Lower leg skin (tissue), 4 donors: ENCODE measurements around the gene ATP9B. TPM values are rescaled to one million over a fixed set of nuclear protein-coding genes. Genes with fewer than 3 reads are reported as not detected.
"Not testable (repeated sequence)": the region's sequence is repeated elsewhere in the genome, so short reads cannot be mapped to it uniquely, and the experiment has no call there.

Experiments
- DNase-seq, 2 donors: peaks; one replicate each; pipeline ENCODE4 v3.0.0-alpha.2; 2019; ENCODE audit warnings: low spot score in 2 of 2
- H3K4me3 ChIP-seq: fragments of 200-600 bp; sonication (generic); 2 replicates; pipeline ENCODE4 v1.5.1; 2017; ENCODE audit warnings: mild to moderate bottlenecking, low read depth; ENCODE audit not compliant: poor library complexity, severe bottlenecking
- POLR2A ChIP-seq, 2 donors: fragments of 450-650 bp; IDR thresholded peaks; one replicate each; pipeline ENCODE4 v1.6.1; 2016 to 2017; ENCODE audit warnings: antibody characterized with exemption in 2 of 2, mild to moderate bottlenecking in 1 of 2, moderate library complexity in 1 of 2
- WGBS, 2 donors: methylation state at CpG; one replicate each; pipeline ENCODE4 v1.1.5; 2018; 5-methylcytosine and 5-hydroxymethylcytosine counted together
- intact Hi-C: fragments of 100-400 bp; cut with DNase I; formaldehyde crosslinking; loops from one replicate; pipeline ENCODE4 v1.15.0; 2023; ENCODE audit warnings: low total_unique reads
- total RNA-seq, 4 donors: library from RNA; depleted of rRNA; stranded (reverse); fragments of >200 nt; gene quantifications; one replicate each; pipeline ENCODE4 v1.1.0, GENCODE V29; 2016
- TF ChIP-seq, protein P1 (sequence below), 3 donors: fragments of 450-650 bp; IDR thresholded peaks; one replicate each; pipeline ENCODE4 v1.5.1; 2016; ENCODE audit warnings: antibody characterized with exemption in 3 of 3, mild to moderate bottlenecking in 3 of 3, moderate library complexity in 2 of 3

Gene ATP9B
- total RNA-seq, 4 donors from 2014 or later = 19.9 to 39.9 (median 26.0) TPM

DNA sequence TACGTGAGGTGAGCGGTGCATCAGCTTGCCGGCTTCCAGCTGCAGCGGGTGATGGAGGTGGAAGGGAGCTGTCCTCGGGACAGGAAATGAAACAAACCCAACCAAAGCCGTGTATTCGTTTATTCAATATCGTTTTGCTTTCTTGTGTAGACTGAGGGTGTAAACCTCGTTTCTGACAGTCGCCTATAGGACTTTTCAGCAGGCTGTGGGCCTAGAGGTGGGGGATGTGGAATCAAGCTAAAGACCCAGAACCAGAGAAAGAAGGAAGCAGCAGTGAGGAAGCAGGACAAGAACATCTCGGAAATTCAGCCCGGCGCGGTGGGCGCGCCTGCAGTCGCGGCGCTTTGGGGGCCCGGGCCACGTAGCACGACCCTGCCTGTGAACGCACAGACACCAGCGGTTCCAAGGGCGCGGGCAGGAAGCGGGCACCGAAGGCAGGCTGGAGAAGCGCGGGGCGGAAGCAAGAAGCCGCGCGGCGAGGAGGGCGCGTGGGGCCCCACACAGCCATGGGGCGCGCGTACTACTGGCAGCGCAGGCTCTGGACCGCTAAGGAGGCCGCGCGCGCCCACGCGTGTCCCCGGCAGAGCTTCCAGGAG, 755 bp upstream of the ATP9B start:
- 21 to 25% methylated on average over 39 to 41 of the region's 49 CpGs for WGBS, 2 donors
- no peak for DNase-seq
- peak overlapping the region; percentile 52 for H3K4me3 ChIP-seq
- intact Hi-C loops = no loop called here
- TF ChIP-seq POLR2A (IDR thresholded peaks at IDR 0.05) = peak in 1 of 2 donors; percentile 28
- TF ChIP-seq, protein P1, sequence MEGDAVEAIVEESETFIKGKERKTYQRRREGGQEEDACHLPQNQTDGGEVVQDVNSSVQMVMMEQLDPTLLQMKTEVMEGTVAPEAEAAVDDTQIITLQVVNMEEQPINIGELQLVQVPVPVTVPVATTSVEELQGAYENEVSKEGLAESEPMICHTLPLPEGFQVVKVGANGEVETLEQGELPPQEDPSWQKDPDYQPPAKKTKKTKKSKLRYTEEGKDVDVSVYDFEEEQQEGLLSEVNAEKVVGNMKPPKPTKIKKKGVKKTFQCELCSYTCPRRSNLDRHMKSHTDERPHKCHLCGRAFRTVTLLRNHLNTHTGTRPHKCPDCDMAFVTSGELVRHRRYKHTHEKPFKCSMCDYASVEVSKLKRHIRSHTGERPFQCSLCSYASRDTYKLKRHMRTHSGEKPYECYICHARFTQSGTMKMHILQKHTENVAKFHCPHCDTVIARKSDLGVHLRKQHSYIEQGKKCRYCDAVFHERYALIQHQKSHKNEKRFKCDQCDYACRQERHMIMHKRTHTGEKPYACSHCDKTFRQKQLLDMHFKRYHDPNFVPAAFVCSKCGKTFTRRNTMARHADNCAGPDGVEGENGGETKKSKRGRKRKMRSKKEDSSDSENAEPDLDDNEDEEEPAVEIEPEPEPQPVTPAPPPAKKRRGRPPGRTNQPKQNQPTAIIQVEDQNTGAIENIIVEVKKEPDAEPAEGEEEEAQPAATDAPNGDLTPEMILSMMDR (IDR thresholded peaks at IDR 0.05) = no peak

DNA sequence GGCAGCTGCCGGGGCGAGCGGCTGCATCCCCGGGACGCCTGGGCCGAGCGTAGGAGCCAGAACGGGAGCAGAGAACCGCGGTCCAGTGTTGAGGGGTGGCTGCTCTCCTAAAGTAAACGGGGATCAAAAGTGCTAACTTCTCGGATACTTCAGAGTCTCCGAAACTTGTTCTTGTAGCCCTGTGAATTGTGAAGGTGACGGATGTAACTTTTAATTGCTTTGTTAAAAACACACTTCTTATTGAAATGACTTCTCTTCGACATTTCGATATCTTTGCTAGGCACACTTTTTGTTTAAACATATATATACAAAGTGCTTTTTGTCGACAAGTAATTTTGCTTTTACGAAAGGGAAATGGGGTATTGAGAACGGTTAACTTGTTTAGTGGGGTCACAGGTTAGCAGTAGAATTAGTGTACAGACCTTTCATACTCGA, 540 bp downstream of the ATP9B start:
- WGBS, 2 donors = 1% methylated on average over 14 to 20 of the region's 20 CpGs
- TF ChIP-seq POLR2A (IDR thresholded peaks at IDR 0.05) = no peak
- TF ChIP-seq, protein P1 (IDR thresholded peaks at IDR 0.05) = no peak
- no peak for DNase-seq
- H3K4me3 ChIP-seq = peak overlapping the region; percentile 90
- intact Hi-C loops = no loop called here

DNA sequence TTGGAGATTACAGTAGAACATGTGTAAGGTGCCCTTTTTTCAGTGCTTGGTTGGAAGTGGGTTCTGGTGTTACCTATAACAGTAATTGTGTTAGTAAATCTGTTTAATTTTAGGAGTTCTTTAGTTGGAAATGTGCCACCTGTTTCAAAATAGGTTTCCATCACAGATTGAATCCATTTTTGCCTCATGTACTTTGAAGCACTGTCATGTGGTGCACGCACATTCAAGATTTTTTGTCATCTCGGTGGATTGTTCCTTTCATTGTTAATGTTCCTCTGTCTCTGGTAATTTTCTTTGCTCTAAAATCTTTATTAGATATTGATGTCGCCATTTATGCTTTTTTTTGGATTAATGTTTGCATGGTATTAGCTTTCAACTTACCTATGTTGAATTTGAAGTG, 1.3 kb downstream of the ATP9B start:
- 66 to 90% methylated on average over 3 of the region's 3 CpGs for WGBS, 2 donors
- no peak overlapping the region for H3K4me3 ChIP-seq
- intact Hi-C loops = no loop called here
- no peak for TF ChIP-seq POLR2A (IDR thresholded peaks at IDR 0.05)
- TF ChIP-seq, protein P1 (IDR thresholded peaks at IDR 0.05) = no peak
- DNase-seq = no peak

DNA sequence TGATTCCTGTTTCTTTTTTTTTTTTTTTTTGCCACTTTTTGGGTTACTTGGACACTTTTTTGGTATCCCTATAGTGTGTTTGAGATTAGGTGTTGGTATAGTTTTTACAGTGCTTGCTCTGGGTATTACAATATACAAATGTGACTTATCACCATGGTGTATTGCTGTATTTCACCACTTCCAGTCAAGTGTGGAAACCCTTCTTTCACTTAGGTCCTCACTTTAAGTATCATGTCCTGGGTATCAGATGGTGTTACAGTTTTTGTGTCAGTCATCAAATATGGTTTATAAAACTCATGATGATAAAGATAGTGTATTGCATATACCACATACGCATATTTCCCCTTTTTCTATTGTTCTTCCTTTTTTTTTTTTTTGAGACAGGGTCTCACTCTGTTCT, 1.8 kb downstream of the ATP9B start:
- TF ChIP-seq, protein P1 (IDR thresholded peaks at IDR 0.05) = no peak
- TF ChIP-seq POLR2A (IDR thresholded peaks at IDR 0.05) = no peak
- intact Hi-C loops = no loop called here
- WGBS, 2 donors = 85 to 93% methylated on average over 1 of the region's 1 CpG
- no peak overlapping the region for H3K4me3 ChIP-seq
- DNase-seq = no peak

DNA sequence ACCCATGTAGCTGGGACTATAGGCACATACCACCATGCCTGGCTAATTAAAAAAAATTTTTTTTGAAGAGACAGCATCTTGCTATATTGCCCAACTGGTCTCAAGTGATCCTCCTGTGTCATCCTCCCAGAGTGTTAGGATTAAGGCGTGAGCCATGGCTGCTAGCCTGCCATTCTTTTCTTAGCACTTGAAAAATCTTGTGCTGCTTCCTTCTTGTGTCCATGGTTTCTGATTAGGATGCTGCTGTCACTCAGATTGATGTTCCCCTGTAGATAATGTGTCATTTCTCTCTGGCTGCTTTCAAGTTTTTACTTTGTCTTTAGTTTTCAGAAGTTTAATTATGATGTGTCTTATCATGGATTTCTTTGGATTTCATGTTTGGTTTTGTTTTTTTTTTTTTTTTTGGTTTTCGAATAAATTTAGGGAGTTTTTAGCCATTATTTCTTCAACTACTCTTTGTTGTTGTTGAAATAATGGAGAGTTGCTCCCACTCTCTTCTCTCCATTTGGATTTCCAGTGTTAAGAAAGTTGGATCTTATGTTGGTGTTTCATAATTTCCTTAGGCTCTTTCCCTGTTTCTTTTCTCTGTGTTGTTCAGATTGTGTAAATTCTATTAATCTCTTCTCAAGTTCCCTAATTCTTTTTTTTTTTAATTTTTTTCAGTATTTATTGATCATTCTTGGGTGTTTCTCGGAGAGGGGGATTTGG, 2.5 kb downstream of the ATP9B start:
- no peak for DNase-seq
- 94 to 97% methylated on average over 3 of the region's 3 CpGs for WGBS, 2 donors
- TF ChIP-seq, protein P1 (IDR thresholded peaks at IDR 0.05) = no peak
- TF ChIP-seq POLR2A (IDR thresholded peaks at IDR 0.05) = no peak
- intact Hi-C loops = no loop called here
- no peak overlapping the region for H3K4me3 ChIP-seq

- WGBS, 2 donors = 84 to 94% methylated on average over 17 to 27 of the region's 27 CpGs
- intact Hi-C loops, DNase-seq, H3K4me3 ChIP-seq: not testable (repeated sequence)
Measured at GRCh38 chr18:79072655-79073054, 3.5 kb downstream of the ATP9B start.
